ENCODE measurements around the gene ZNF83. TPM values are rescaled to one million over a fixed set of nuclear protein-coding genes. Genes with fewer than 3 reads are reported as not detected.
A peak's percentile ranks its signal among the peaks of the same experiment; 100 is the strongest.

ZNF83 gene
- total and polyA plus RNA-seq, 4 experiments from 2014 or later: 10.7 to 130 (median 77.0) TPM

DNA sequence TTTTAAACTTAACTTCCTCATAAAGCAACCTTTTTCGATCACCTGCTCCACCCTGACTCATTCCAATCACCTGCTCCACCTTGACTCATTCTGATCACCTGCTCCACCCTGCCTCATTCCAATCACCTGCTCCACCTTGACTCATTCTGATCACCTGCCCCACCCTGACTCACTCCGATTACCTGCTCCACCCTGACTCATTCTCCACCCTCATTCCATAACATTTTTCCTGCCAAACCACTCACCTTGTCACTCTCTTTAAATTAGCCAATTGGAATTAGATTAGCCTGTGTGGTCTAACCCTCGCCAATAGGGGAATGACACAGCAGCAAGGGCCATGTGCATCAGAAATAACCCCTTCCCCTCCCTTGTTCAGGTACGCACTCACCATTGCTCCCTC is 31.9 kb upstream of the ZNF83 start:
- no peaks in the 10 kb centered on the region for H3K9me3 ChIP-seq (ENCODE audit: control insufficient read depth in 1 of 2, low read length in 2 of 2)
- Mint-ChIP-seq H3K4me3 (no peak overlapping the region), H3K27ac (peak overlapping the region in 1 of 7 donors; percentile 16), H3K27me3 (no peaks in the 10 kb centered on the region), H3K36me3 (peaks cover 38 to 42% of the 10 kb centered on the region in 2 donors), H3K9me3 (peaks cover 0 to 14% (median under 1%) of the 10 kb centered on the region in 8 donors), H3K4me1 (peaks cover 5 to 21% (median 15%) of the 10 kb centered on the region in 4 donors)
- POLR2A ChIA-PET (ENCODE audit: partially characterized antibody): no interaction called here
- no peak for DNase-seq
- CTCF ChIA-PET (ENCODE audit: partially characterized antibody): no interaction called here
- H3K4me1 ChIP-seq (ENCODE audit: insufficient read depth, low read length): peaks cover 7% of the 10 kb centered on the region
- no peaks in the 10 kb centered on the region for H3K36me3 ChIP-seq (ENCODE audit: insufficient read depth, low read length)
- intact Hi-C loops (cut with micrococcal nuclease): no loop called here
- no peak overlapping the region for H3K4me3 ChIP-seq (ENCODE audit: low read length in 2 of 2)
- no peak overlapping the region for H3K27ac ChIP-seq (ENCODE audit: low read depth, low read length)
- no peaks in the 10 kb centered on the region for H3K27me3 ChIP-seq (ENCODE audit: insufficient read depth, low read length)

DNA sequence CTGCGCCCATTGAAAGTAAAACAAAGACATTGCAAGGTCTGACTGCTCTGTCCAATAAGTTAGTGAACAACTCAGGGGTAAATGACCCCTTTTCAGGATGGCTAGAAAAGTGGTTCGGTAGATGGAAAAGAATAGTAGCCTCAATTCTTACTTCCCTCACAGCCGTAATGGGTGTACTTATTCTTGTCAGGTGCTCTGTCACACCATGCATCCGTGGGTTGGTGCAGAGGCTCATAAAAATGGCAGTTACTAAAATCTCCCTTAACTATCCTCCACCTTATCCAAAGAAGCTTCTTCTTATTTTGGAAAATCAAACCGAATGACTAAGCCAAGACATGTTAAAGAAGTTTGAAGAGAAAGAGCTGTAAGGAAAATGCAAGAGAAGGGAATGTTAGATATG is 31.4 kb upstream of the ZNF83 start:
- POLR2A ChIA-PET (ENCODE audit: partially characterized antibody): no interaction called here
- Mint-ChIP-seq H3K36me3 (peaks cover 37 to 38% of the 10 kb centered on the region in 2 donors), H3K9me3 (peaks cover 0 to 14% (median 0%) of the 10 kb centered on the region in 8 donors), H3K27ac (no peak overlapping the region), H3K4me1 (peaks cover 5 to 18% (median 11%) of the 10 kb centered on the region in 4 donors), H3K27me3 (no peaks in the 10 kb centered on the region), H3K4me3 (no peak overlapping the region)
- DNase-seq: no peak
- H3K4me3 ChIP-seq (ENCODE audit: low read length in 2 of 2): no peak overlapping the region
- peaks cover 6% of the 10 kb centered on the region for H3K4me1 ChIP-seq (ENCODE audit: insufficient read depth, low read length)
- CTCF ChIA-PET (ENCODE audit: partially characterized antibody): no interaction called here
- no peak overlapping the region for H3K27ac ChIP-seq (ENCODE audit: low read depth, low read length)
- intact Hi-C loops (cut with micrococcal nuclease): no loop called here
- no peaks in the 10 kb centered on the region for H3K36me3 ChIP-seq (ENCODE audit: insufficient read depth, low read length)
- H3K27me3 ChIP-seq (ENCODE audit: insufficient read depth, low read length): no peaks in the 10 kb centered on the region
- H3K9me3 ChIP-seq (ENCODE audit: control insufficient read depth in 1 of 2, low read length in 2 of 2): no peaks in the 10 kb centered on the region

DNA sequence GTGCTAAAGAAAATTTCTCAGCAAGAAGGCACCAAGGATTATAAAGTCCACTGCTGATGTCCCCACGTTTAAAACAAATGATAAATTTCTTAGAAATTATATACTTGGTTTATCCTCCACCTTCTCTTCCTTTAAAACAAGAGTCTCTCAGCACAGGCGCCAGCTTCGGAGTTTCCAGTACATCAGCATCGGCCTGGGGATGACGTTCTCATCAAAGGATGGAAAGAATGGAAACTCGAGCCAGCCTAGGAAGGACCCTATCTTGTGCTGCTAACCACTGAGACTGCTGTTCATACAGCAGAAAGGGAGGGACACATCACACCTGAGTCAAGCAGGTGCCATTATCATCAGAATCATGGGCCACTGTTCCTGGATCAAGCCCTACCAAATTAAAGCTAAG is 29.8 kb upstream of the ZNF83 start:
- H3K27ac Mint-ChIP-seq: peak overlapping the region in 1 of 7 donors; percentile 37
- no peaks in the 10 kb centered on the region for H3K9me3 ChIP-seq (ENCODE audit: control insufficient read depth in 1 of 2, low read length in 2 of 2)
- H3K36me3 ChIP-seq (ENCODE audit: insufficient read depth, low read length): no peaks in the 10 kb centered on the region
- no peaks in the 10 kb centered on the region for H3K27me3 Mint-ChIP-seq
- peaks cover 35 to 37% of the 10 kb centered on the region in 2 donors for H3K36me3 Mint-ChIP-seq
- no peak overlapping the region for H3K4me3 ChIP-seq (ENCODE audit: low read length in 2 of 2)
- no peak for DNase-seq
- intact Hi-C loops (cut with micrococcal nuclease): no loop called here
- H3K4me1 Mint-ChIP-seq: peaks cover 0 to 11% (median 5%) of the 10 kb centered on the region in 4 donors
- H3K27me3 ChIP-seq (ENCODE audit: insufficient read depth, low read length): no peaks in the 10 kb centered on the region
- no peak overlapping the region for H3K27ac ChIP-seq (ENCODE audit: low read depth, low read length)
- POLR2A ChIA-PET (ENCODE audit: partially characterized antibody): no interaction called here
- no peak overlapping the region for H3K4me3 Mint-ChIP-seq
- peaks cover 0 to 12% (median 0%) of the 10 kb centered on the region in 8 donors for H3K9me3 Mint-ChIP-seq
- CTCF ChIA-PET (ENCODE audit: partially characterized antibody): no interaction called here
- no peaks in the 10 kb centered on the region for H3K4me1 ChIP-seq (ENCODE audit: insufficient read depth, low read length)

DNA sequence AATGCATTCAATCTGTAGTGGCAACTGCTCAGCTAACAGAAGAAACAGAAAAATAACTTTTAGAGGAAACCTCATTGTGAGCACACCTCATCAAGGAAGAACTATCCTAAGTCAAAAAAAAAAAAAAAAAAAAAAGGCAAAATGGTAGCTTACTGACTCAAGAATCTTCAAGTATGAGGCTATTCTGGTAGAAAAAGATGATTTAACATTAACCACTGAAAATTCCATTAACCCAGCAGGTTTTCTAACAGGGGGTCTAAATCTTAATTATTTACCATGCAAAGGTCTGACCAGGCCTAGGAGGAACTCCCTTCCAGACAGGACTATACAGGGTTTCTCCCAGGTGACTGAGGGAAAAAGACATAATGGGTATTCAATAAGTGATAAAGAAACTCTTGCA is 28.4 kb upstream of the ZNF83 start:
- no peak overlapping the region for H3K4me3 ChIP-seq (ENCODE audit: low read length in 2 of 2)
- H3K9me3 ChIP-seq (ENCODE audit: control insufficient read depth in 1 of 2, low read length in 2 of 2): no peaks in the 10 kb centered on the region
- intact Hi-C loops (cut with micrococcal nuclease): no loop called here
- Mint-ChIP-seq H3K36me3 (peaks cover 41 to 42% of the 10 kb centered on the region in 2 donors), H3K9me3 (peaks cover 0 to 10% (median 1%) of the 10 kb centered on the region in 8 donors), H3K4me1 (peaks cover 0 to 14% (median 5%) of the 10 kb centered on the region in 4 donors), H3K27me3 (no peaks in the 10 kb centered on the region), H3K27ac (no peak overlapping the region), H3K4me3 (no peak overlapping the region)
- POLR2A ChIA-PET (ENCODE audit: partially characterized antibody): no interaction called here
- no peak overlapping the region for H3K27ac ChIP-seq (ENCODE audit: low read depth, low read length)
- no peak for DNase-seq
- CTCF ChIA-PET (ENCODE audit: partially characterized antibody): no interaction called here
- H3K36me3 ChIP-seq (ENCODE audit: insufficient read depth, low read length): peaks cover 6% of the 10 kb centered on the region
- no peaks in the 10 kb centered on the region for H3K27me3 ChIP-seq (ENCODE audit: insufficient read depth, low read length)
- no peaks in the 10 kb centered on the region for H3K4me1 ChIP-seq (ENCODE audit: insufficient read depth, low read length)

DNA sequence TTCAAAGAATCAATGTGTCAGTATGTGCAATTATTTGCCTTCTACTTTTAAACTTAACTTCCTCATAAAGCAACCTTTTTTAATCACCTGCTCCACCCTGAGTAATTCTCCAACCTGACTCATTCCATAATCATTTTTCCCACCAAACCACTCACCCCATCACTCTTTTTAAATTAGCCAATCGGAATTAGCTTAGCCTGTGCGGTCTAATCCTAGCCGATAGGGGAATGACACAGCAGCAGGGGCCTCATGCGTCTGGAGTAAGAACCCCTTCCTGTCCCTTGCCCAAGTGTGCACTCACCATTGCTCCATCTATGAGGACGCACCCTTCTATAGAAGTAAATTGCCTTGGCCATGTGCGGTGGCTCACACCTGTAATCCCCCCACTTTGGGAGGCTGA is 27.4 kb upstream of the ZNF83 start:
- Mint-ChIP-seq H3K9me3 (peaks cover 0 to 13% (median 2%) of the 10 kb centered on the region in 8 donors), H3K36me3 (peaks cover 45 to 46% of the 10 kb centered on the region in 2 donors), H3K27me3 (no peaks in the 10 kb centered on the region), H3K4me3 (no peak overlapping the region), H3K4me1 (peaks cover 0 to 10% (median 2%) of the 10 kb centered on the region in 4 donors), H3K27ac (peak overlapping the region in 3 of 7 donors; percentile 4 to 64 (median 15))
- H3K27ac ChIP-seq (ENCODE audit: low read depth, low read length): no peak overlapping the region
- no peak overlapping the region for H3K4me3 ChIP-seq (ENCODE audit: low read length in 2 of 2)
- H3K36me3 ChIP-seq (ENCODE audit: insufficient read depth, low read length): peaks cover 6% of the 10 kb centered on the region
- CTCF ChIA-PET (ENCODE audit: partially characterized antibody): no interaction called here
- POLR2A ChIA-PET (ENCODE audit: partially characterized antibody): no interaction called here
- no peak for DNase-seq
- no peaks in the 10 kb centered on the region for H3K4me1 ChIP-seq (ENCODE audit: insufficient read depth, low read length)
- H3K9me3 ChIP-seq (ENCODE audit: control insufficient read depth in 1 of 2, low read length in 2 of 2): no peaks in the 10 kb centered on the region
- intact Hi-C loops (cut with micrococcal nuclease): no loop called here
- H3K27me3 ChIP-seq (ENCODE audit: insufficient read depth, low read length): no peaks in the 10 kb centered on the region

DNA sequence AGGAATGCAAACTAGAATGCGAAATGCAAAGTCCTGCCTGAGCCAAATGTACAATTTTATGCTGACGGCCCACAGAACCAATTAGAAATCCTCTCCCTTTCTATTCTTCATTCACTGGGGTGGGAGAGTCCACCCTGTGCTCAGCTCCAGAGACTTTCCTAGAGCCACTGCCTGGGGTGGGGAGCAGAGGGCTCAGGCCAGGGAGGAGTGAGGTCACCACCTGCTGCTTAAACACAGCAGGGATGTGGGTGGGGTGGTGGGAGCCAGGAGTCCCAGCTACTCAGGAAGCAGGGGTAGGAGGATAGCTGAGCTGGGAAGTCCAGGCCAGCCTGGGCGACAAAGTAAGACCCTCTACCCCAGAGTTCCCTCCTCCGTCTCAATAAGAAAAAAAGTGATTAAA is 26.9 kb upstream of the ZNF83 start:
- Mint-ChIP-seq H3K4me1 (peaks cover 0 to 9% (median 2%) of the 10 kb centered on the region in 4 donors), H3K36me3 (peaks cover 46 to 47% of the 10 kb centered on the region in 2 donors), H3K4me3 (no peak overlapping the region), H3K27me3 (no peaks in the 10 kb centered on the region), H3K9me3 (peaks cover 0 to 13% (median 2%) of the 10 kb centered on the region in 8 donors), H3K27ac (peak overlapping the region in 1 of 7 donors; percentile 15)
- Histone ChIP-seq H3K27ac (ENCODE audit: low read depth, low read length) (no peak overlapping the region), H3K4me3 (ENCODE audit: low read length in 2 of 2) (no peak overlapping the region), H3K36me3 (ENCODE audit: insufficient read depth, low read length) (peaks cover 11% of the 10 kb centered on the region), H3K27me3 (ENCODE audit: insufficient read depth, low read length) (no peaks in the 10 kb centered on the region), H3K4me1 (ENCODE audit: insufficient read depth, low read length) (no peaks in the 10 kb centered on the region), H3K9me3 (ENCODE audit: control insufficient read depth in 1 of 2, low read length in 2 of 2) (no peaks in the 10 kb centered on the region)
- ChIA-PET CTCF (ENCODE audit: partially characterized antibody) (no interaction called here), POLR2A (ENCODE audit: partially characterized antibody) (no interaction called here)
- intact Hi-C loops (cut with micrococcal nuclease): no loop called here
- no peak for DNase-seq

DNA sequence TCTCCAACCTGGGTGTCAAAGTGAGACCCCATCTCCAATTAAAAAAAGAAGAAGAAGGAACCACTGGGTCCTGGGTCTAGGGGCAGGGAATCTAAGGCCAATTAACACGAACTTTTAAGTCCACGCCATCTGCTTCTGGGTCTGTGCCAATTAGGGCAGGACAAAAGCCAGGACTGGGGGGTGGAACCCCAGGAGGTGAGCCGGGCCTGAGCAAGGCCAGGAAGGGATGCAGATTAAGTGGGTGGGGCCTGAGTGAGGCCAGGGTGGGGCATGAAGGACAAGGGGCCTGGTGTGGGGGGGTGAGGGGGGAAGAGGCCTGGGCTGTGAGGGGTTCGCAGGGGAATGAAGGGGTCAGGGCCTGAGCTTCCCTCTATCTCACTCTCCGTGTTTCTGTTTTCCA is 26.3 kb upstream of the ZNF83 start:
- Mint-ChIP-seq H3K27me3 (no peaks in the 10 kb centered on the region), H3K4me1 (peaks cover 0 to 7% (median 2%) of the 10 kb centered on the region in 4 donors), H3K27ac (no peak overlapping the region), H3K9me3 (peaks cover 0 to 14% (median 1%) of the 10 kb centered on the region in 8 donors), H3K4me3 (no peak overlapping the region), H3K36me3 (peaks cover 46 to 48% of the 10 kb centered on the region in 2 donors)
- no peaks in the 10 kb centered on the region for H3K27me3 ChIP-seq (ENCODE audit: insufficient read depth, low read length)
- CTCF ChIA-PET (ENCODE audit: partially characterized antibody): no interaction called here
- H3K27ac ChIP-seq (ENCODE audit: low read depth, low read length): no peak overlapping the region
- DNase-seq: no peak
- intact Hi-C loops (cut with micrococcal nuclease): no loop called here
- POLR2A ChIA-PET (ENCODE audit: partially characterized antibody): no interaction called here
- H3K9me3 ChIP-seq (ENCODE audit: control insufficient read depth in 1 of 2, low read length in 2 of 2): no peaks in the 10 kb centered on the region
- peaks cover 16% of the 10 kb centered on the region for H3K36me3 ChIP-seq (ENCODE audit: insufficient read depth, low read length)
- no peak overlapping the region for H3K4me3 ChIP-seq (ENCODE audit: low read length in 2 of 2)
- H3K4me1 ChIP-seq (ENCODE audit: insufficient read depth, low read length): no peaks in the 10 kb centered on the region

DNA sequence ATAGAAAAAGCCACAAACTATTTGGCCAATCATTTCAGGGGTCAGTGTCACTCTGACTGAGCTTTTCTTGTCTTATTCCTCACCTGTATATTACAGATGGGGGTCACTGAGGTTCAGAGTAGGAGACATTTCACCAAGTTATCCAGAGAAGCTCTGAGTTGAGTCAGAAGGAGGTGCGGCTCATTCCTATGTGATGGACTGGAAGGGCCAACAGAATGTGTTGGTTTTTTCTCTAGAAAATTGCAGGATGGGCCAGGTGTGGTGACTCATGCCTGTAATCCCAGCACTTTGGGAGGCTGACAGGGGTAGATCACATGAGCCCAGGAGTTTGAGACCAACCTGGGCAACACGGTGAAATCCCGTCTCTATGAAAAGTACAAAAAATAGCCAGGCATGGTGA is 24.5 kb upstream of the ZNF83 start:
- peaks cover 21% of the 10 kb centered on the region for H3K36me3 ChIP-seq (ENCODE audit: insufficient read depth, low read length)
- Mint-ChIP-seq H3K4me1 (peaks cover 0 to 5% (median 0%) of the 10 kb centered on the region in 4 donors), H3K27me3 (no peaks in the 10 kb centered on the region), H3K4me3 (no peak overlapping the region), H3K27ac (no peak overlapping the region), H3K9me3 (peaks cover 0 to 20% (median 2%) of the 10 kb centered on the region in 8 donors), H3K36me3 (peaks cover 49 to 58% of the 10 kb centered on the region in 2 donors)
- intact Hi-C loops (cut with micrococcal nuclease): no loop called here
- H3K27me3 ChIP-seq (ENCODE audit: insufficient read depth, low read length): no peaks in the 10 kb centered on the region
- ChIA-PET CTCF (ENCODE audit: partially characterized antibody) (no interaction called here), POLR2A (ENCODE audit: partially characterized antibody) (no interaction called here)
- no peaks in the 10 kb centered on the region for H3K9me3 ChIP-seq (ENCODE audit: control insufficient read depth in 1 of 2, low read length in 2 of 2)
- DNase-seq: no peak
- no peak overlapping the region for H3K27ac ChIP-seq (ENCODE audit: low read depth, low read length)
- H3K4me3 ChIP-seq (ENCODE audit: low read length in 2 of 2): no peak overlapping the region
- H3K4me1 ChIP-seq (ENCODE audit: insufficient read depth, low read length): no peaks in the 10 kb centered on the region

All from CD4-positive, alpha-beta memory T cell (primary cell).